ENCODE measurements around the gene SPOCK1.

SPOCK1 gene

DNA sequence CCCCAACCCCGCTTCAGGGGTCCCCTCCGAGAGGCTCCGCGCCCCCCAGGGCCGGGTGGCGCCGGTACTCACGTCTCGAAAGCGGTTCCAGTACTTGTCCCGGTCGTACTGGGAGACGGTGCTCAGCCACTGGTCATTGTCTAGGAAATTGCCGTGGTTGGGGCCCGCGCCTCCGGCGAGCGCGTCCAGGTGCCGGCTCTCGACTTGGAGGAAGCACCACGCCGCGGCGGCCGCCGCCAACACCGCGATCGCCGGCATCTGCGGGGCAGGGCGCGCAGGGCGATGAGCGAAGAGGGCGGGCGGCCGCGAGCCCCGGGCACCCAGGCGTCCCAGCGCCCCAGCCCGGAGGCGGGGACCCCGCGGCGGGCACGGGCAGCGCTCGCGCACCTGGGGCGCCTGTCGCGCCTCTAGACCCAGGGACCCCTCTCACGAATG lies 808 bp downstream of the SPOCK1 start:
- Mint-ChIP-seq H3K36me3 (ENCODE audit: low read depth) (no peaks in the 10 kb centered on the region), H3K27ac (no peak overlapping the region), H3K9me3 (no peaks in the 10 kb centered on the region), H3K4me1 (no peaks in the 10 kb centered on the region), H3K4me3 (peak overlapping the region; percentile 73), H3K27me3 (ENCODE audit: low read depth, poor library complexity) (peaks cover 44% of the 10 kb centered on the region)
- DNase-seq, result peak; percentile 66
- no peak for TF ChIP-seq CTCF (IDR thresholded peaks at IDR 0.05)

DNA sequence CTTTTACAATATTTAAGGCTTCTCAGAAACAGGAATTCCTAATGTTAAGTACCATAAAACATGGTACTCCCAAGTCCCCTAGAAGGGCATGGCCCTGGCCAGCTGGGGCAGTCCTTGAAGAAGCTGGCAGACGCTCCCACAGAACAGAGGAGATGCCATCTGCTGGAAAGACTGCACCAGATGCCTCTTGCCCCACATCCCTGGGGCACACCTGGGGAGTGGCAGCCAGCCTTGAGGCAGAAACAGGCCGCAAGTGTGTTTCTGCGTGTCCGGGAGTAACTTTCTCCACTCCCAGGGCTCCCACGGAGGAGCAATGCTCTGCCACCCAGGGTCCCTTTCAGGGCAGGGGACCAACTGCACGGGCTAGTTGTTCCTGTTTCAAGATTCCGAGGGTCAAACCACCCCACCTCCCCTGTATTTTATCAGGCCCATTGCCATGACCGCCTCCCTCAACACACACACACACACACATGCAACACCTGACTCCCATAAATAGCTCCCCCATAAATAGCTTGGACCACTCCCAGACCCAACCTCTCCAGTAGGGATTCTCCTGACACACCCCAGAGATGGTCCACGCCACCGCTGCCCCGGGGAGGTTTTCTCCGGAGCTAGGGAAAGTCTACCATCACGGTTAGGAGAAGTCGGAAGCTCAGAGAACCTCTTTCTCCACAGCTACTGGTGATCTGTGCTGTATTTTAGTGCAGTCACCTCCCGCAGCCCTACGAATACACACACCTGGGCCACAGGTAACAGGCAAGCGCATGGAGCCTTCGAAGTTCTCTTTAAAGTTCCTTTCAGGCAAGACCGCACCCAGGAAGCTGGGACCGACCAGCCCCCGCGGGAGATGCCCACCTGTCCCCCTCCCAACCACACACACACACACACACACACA lies 1.5 kb downstream of the SPOCK1 start:
- Mint-ChIP-seq H3K4me1 (no peaks in the 10 kb centered on the region), H3K27me3 (ENCODE audit: low read depth, poor library complexity) (peaks cover 46% of the 10 kb centered on the region), H3K4me3 (peak overlapping the region; percentile 64), H3K9me3 (no peaks in the 10 kb centered on the region), H3K27ac (no peak overlapping the region), H3K36me3 (ENCODE audit: low read depth) (no peaks in the 10 kb centered on the region)
- no peak for DNase-seq
- TF ChIP-seq CTCF (IDR thresholded peaks at IDR 0.05), result no peak

DNA sequence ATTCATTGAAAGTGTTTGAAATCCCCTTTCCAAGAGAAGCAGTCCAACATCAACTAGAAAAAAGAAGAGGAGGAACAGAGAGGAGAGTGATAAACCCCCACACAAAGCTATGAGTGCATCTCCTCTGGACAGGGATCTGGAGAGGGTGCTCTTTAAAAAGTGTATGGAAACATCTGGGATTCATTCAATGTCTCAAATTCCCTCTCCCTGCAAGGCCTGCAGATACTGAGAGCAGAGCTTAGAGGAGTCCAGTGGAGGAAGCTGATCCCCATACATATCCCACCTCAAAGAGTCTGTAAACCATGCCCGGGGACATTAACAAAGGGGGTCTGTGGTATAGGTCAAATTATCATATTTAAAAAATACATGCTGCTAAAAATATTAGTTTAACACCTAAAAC lies 2.2 kb downstream of the SPOCK1 start:
- no peaks in the 10 kb centered on the region for H3K36me3 Mint-ChIP-seq (ENCODE audit: low read depth)
- no peak for DNase-seq

GRCh38 chr5:137492331-137492730 lies 6.8 kb downstream of the SPOCK1 start:
- no peak for TF ChIP-seq CTCF (IDR thresholded peaks at IDR 0.05)
- Mint-ChIP-seq H3K4me3 (no peak overlapping the region), H3K9me3 (no peaks in the 10 kb centered on the region), H3K27me3 (ENCODE audit: low read depth, poor library complexity) (peaks cover 42% of the 10 kb centered on the region), H3K27ac (no peak overlapping the region), H3K36me3 (ENCODE audit: low read depth) (no peaks in the 10 kb centered on the region), H3K4me1 (no peaks in the 10 kb centered on the region)
- DNase-seq, result no peak

More for the DNA sequence above, 2.2 kb downstream of the SPOCK1 start:
- Mint-ChIP-seq H3K4me1 (no peaks in the 10 kb centered on the region), H3K27ac (no peak overlapping the region), H3K27me3 (ENCODE audit: low read depth, poor library complexity) (peaks cover 46% of the 10 kb centered on the region), H3K4me3 (no peak overlapping the region), H3K9me3 (no peaks in the 10 kb centered on the region)
- TF ChIP-seq CTCF (IDR thresholded peaks at IDR 0.05), result no peak

- H3K4me1 Mint-ChIP-seq, result no peaks in the 10 kb centered on the region
- peaks cover 30% of the 10 kb centered on the region for H3K27me3 Mint-ChIP-seq (ENCODE audit: low read depth, poor library complexity)
- DNase-seq, result no peak
- no peak overlapping the region for H3K4me3 Mint-ChIP-seq
- no peaks in the 10 kb centered on the region for H3K36me3 Mint-ChIP-seq (ENCODE audit: low read depth)
- no peaks in the 10 kb centered on the region for H3K9me3 Mint-ChIP-seq
- no peak for TF ChIP-seq CTCF (IDR thresholded peaks at IDR 0.05)
- H3K27ac Mint-ChIP-seq, result no peak overlapping the region
Observed at GRCh38 chr5:137491121-137491520, 8.0 kb downstream of the SPOCK1 start.

- no peaks in the 10 kb centered on the region for H3K9me3 Mint-ChIP-seq
- no peak overlapping the region for H3K4me3 Mint-ChIP-seq
- H3K4me1 Mint-ChIP-seq, result no peaks in the 10 kb centered on the region
- peaks cover 24% of the 10 kb centered on the region for H3K27me3 Mint-ChIP-seq (ENCODE audit: low read depth, poor library complexity)
- TF ChIP-seq CTCF (IDR thresholded peaks at IDR 0.05), result no peak
- no peaks in the 10 kb centered on the region for H3K36me3 Mint-ChIP-seq (ENCODE audit: low read depth)
- DNase-seq, result no peak
- H3K27ac Mint-ChIP-seq, result no peak overlapping the region
Observed at GRCh38 chr5:137490591-137490990, 8.5 kb downstream of the SPOCK1 start.

All from nephron progenitor cell (in vitro differentiated cells).